CD8-positive, alpha-beta memory T cell (primary cell): Measurements from ENCODE around the gene STMN3. TPM values are rescaled to one million over a fixed set of nuclear protein-coding genes. Genes with fewer than 3 reads are reported as not detected.

Source experiments
- CTCF ChIA-PET: fragments of 350-600 bp; sonication (Branson Sonifier 250); formaldehyde crosslinking; loops from one replicate; lab custom pipeline; 2021; ENCODE audit warnings: antibody characterized with exemption; lab: Charles Lee
- POLR2A ChIA-PET: fragments of 350-600 bp; sonication (Branson Sonifier 250); formaldehyde crosslinking; loops from one replicate; lab custom pipeline; 2021; ENCODE audit warnings: antibody characterized with exemption; lab: Charles Lee
- DNase-seq, 5 donors: peaks; one replicate each; pipeline versions ENCODE4 v3.0.0 to v3.0.0-alpha.2; 2020 to 2022; ENCODE audit warnings: mixed read lengths in 1 of 5
- H3K27ac ChIP-seq: one replicate; pipeline ENCODE4 v1.7.0; 2013; ENCODE audit warnings: low read depth, mild to moderate bottlenecking, low read length, moderate library complexity
- H3K27me3 ChIP-seq: 2 replicates; pipeline ENCODE4 v1.7.0; 2013; ENCODE audit warnings: low read length, mild to moderate bottlenecking; ENCODE audit not compliant: insufficient read depth, poor library complexity, severe bottlenecking
- H3K36me3 ChIP-seq: 2 replicates; pipeline ENCODE4 v1.7.0; 2013; ENCODE audit warnings: mild to moderate bottlenecking, low read length, moderate library complexity; ENCODE audit not compliant: insufficient read depth
- H3K4me1 ChIP-seq: 2 replicates; pipeline ENCODE4 v1.7.0; 2013; ENCODE audit warnings: mild to moderate bottlenecking, low read length, moderate library complexity; ENCODE audit not compliant: insufficient read depth
- H3K4me3 ChIP-seq: 2 replicates; pipeline ENCODE4 v1.7.0; 2013; ENCODE audit warnings: mild to moderate bottlenecking, low read length
- H3K9me3 ChIP-seq: 2 replicates; pipeline ENCODE4 v1.7.0; 2013; ENCODE audit warnings: mild to moderate bottlenecking, low read length
- H3K27ac Mint-ChIP-seq, 8 donors: one replicate each; pipeline ENCODE4 v1.8.0; 2020 to 2021; ENCODE audit warnings: mixed read lengths in 8 of 8, mild to moderate bottlenecking in 6 of 8, inconsistent platforms in 3 of 8, moderate library complexity in 3 of 8
- H3K27me3 Mint-ChIP-seq, 2 donors: one replicate each; pipeline ENCODE4 v1.8.0; 2020 to 2021; ENCODE audit warnings: mixed read lengths in 2 of 2, mild to moderate bottlenecking in 1 of 2, moderate library complexity in 1 of 2
- H3K36me3 Mint-ChIP-seq, 3 donors: one replicate each; pipeline ENCODE4 v1.8.0; 2020 to 2021; ENCODE audit warnings: mixed read lengths in 3 of 3, inconsistent platforms in 1 of 3, mild to moderate bottlenecking in 1 of 3
- H3K4me1 Mint-ChIP-seq, 3 donors: one replicate each; pipeline ENCODE4 v1.8.0; 2020 to 2021; ENCODE audit warnings: mixed read lengths in 3 of 3, inconsistent platforms in 1 of 3, mild to moderate bottlenecking in 1 of 3
- H3K4me3 Mint-ChIP-seq, 7 donors: one replicate each; pipeline ENCODE4 v1.8.0; 2020 to 2021; ENCODE audit warnings: mixed read lengths in 7 of 7, mild to moderate bottlenecking in 6 of 7, moderate library complexity in 4 of 7, inconsistent platforms in 2 of 7
- H3K9me3 Mint-ChIP-seq, 5 donors: one replicate each; pipeline ENCODE4 v1.8.0; 2020 to 2022; ENCODE audit warnings: mixed read lengths in 5 of 5, mild to moderate bottlenecking in 3 of 5, moderate library complexity in 2 of 5, inconsistent platforms in 1 of 5
- polyA plus RNA-seq: library from polyadenylated mRNA; unstranded; fragments of 300-500 nt; fragmentation: Illumina TruSeq; gene quantifications from one replicate; pipeline ENCODE4 v1.2.3, GENCODE V29; 2021
- total RNA-seq, 2 experiments: library from RNA; stranded (reverse); gene quantifications; one replicate each; pipeline ENCODE4 v1.2.3, GENCODE V29; 2021

Gene STMN3
- total and polyA plus RNA-seq, 3 experiments from 2014 or later, result 21.0 to 24.7 (median 21.6) TPM

DNA sequence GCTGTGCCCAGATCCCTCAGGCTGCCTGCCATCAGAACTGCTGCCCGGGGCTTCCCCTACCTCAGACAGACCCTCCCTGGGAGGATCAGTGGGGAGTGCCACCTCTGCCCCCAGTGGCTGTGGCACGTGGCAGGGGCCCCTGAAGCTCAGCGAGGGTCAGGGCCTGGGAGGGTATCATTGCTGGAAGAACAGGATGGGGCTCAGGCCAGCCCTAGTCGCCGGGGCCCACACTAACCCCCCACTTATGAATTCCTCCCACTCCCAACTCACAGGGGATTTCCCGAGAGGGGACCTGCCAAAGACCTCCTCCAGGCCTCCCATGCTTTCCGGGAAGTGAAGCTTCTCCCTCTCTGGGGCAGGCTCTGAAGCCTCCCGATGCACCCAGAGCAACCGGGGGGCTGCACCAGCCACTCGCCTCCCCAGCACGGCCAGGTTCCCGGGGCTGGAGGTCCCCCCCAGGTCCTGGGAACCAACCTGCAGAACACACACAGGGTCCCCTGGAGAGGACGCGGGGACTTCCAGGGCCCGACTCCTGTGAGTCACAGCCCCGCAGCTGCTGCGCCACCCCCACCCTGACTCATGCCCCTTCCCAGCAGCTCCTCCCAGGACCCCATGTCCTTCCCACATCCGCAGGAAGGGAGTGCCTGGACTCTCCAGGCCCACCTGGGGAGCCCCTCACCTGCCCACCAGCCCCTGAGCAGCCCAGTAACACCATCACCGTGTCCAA, 45.7 kb upstream of the STMN3 start:
- CTCF ChIA-PET, result interaction anchor here (0.9 to 1.2 kb wide), 2 partner anchors 9 to 14 kb away, joined by 4 to 5 read pairs; partner anchors contain the start of genes ARFRP1 and ZGPAT
- H3K4me1 ChIP-seq, result peaks cover 22% of the 10 kb centered on the region
- no peak overlapping the region for H3K4me3 Mint-ChIP-seq

DNA sequence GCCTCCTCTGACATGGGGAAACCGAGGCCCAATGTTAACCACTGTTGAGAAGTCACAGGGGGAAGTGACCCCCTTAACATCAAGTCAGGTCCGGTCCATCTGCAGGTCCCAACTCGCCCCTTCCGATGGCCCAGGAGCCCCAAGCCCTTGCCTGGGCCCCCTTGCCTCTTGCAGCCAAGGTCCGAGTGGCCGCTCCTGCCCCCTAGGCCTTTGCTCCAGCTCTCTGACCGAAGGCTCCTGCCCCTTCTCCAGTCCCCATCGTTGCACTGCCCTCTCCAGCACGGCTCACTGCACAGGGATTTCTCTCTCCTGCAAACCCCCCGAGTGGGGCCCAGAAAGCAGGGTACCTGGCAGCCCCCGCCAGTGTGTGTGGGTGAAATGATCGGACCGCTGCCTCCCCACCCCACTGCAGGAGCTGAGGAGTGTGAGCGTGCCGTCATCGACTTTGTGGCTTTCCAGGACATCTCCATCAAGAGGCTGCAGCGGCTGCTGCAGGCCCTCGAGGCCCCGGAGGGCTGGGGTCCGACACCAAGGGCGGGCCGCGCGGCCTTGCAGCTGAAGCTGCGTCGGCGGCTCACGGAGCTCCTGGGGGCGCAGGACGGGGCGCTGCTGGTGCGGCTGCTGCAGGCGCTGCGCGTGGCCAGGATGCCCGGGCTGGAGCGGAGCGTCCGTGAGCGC, 44.8 kb upstream of the STMN3 start:
- POLR2A ChIA-PET, result interaction anchor here (0.6 to 1.2 kb wide), 3 partner anchors 9 to 84 kb away, joined by 3 to 6 read pairs (median 4); partner anchors contain the start of genes ARFRP1, LIME1 and ZGPAT
- peak in 1 of 5 donors; percentile 45 for DNase-seq
- Mint-ChIP-seq H3K36me3 (peaks cover 0 to 8% (median 0%) of the 10 kb centered on the region in 3 donors), H3K27ac (peak overlapping the region in 1 of 8 donors; percentile 63), H3K9me3 (peaks cover 0 to 4% (median 0%) of the 10 kb centered on the region in 5 donors), H3K4me3 (peak overlapping the region in 2 of 7 donors; percentile 15 to 72), H3K27me3 (peaks cover 0 to 2% of the 10 kb centered on the region in 2 donors), H3K4me1 (peaks cover 0 to 47% (median 7%) of the 10 kb centered on the region in 3 donors)
- CTCF ChIA-PET, result interaction anchor here (0.8 to 1.3 kb wide), 4 partner anchors 9 to 39 kb away, joined by 3 to 8 read pairs (median 4); partner anchors contain the start of genes ARFRP1, LIME1 and ZGPAT
- H3K27ac ChIP-seq, result no peak overlapping the region
- no peaks in the 10 kb centered on the region for H3K27me3 ChIP-seq
- peaks cover 22% of the 10 kb centered on the region for H3K4me1 ChIP-seq
- no peaks in the 10 kb centered on the region for H3K36me3 ChIP-seq
- no peaks in the 10 kb centered on the region for H3K9me3 ChIP-seq
- no peak overlapping the region for H3K4me3 ChIP-seq

More for the DNA sequence above, 45.7 kb upstream of the STMN3 start:
- DNase-seq, result peak in 1 of 5 donors; percentile 56
- H3K36me3 ChIP-seq, result no peaks in the 10 kb centered on the region
- H3K27ac Mint-ChIP-seq, result no peak overlapping the region
- no peak overlapping the region for H3K4me3 ChIP-seq
- POLR2A ChIA-PET, result interaction anchor here (0.5 to 1.5 kb wide), 5 partner anchors 9 to 83 kb away, joined by 3 to 6 read pairs (median 3); partner anchors contain the start of genes ARFRP1, LIME1 and ZGPAT
- H3K9me3 ChIP-seq, result no peaks in the 10 kb centered on the region
- H3K27me3 Mint-ChIP-seq, result no peaks in the 10 kb centered on the region
- no peaks in the 10 kb centered on the region for H3K27me3 ChIP-seq
- peaks cover 0 to 9% (median 0%) of the 10 kb centered on the region in 3 donors for H3K36me3 Mint-ChIP-seq
- H3K4me1 Mint-ChIP-seq, result peaks cover 0 to 44% (median 5%) of the 10 kb centered on the region in 3 donors
- H3K27ac ChIP-seq, result no peak overlapping the region
- peaks cover 0 to 2% (median 0%) of the 10 kb centered on the region in 5 donors for H3K9me3 Mint-ChIP-seq

DNA sequence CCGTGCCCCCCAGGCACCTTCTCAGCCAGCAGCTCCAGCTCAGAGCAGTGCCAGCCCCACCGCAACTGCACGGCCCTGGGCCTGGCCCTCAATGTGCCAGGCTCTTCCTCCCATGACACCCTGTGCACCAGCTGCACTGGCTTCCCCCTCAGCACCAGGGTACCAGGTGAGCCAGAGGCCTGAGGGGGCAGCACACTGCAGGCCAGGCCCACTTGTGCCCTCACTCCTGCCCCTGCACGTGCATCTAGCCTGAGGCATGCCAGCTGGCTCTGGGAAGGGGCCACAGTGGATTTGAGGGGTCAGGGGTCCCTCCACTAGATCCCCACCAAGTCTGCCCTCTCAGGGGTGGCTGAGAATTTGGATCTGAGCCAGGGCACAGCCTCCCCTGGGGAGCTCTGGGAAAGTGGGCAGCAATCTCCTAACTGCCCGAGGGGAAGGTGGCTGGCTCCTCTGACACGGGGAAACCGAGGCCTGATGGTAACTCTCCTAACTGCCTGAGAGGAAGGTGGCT, 44.2 kb upstream of the STMN3 start:
- H3K4me3 ChIP-seq, result no peak overlapping the region
- no peaks in the 10 kb centered on the region for H3K27me3 ChIP-seq
- peak overlapping the region in 3 of 7 donors; percentile 37 to 69 (median 37) for H3K4me3 Mint-ChIP-seq
- ChIA-PET POLR2A (interaction anchor here (0.6 kb wide), 1 partner anchor 28 kb away, joined by 3 read pairs; no protein-coding TSS in a partner anchor), CTCF (interaction anchor here (0.8 to 1.3 kb wide), 2 partner anchors 10 to 39 kb away, joined by 3 to 8 read pairs; partner anchors contain the start of genes ARFRP1, LIME1 and ZGPAT)
- peak overlapping the region in 1 of 8 donors; percentile 17 for H3K27ac Mint-ChIP-seq
- no peaks in the 10 kb centered on the region for H3K36me3 ChIP-seq
- H3K27ac ChIP-seq, result no peak overlapping the region
- H3K9me3 ChIP-seq, result no peaks in the 10 kb centered on the region
- peaks cover 0 to 4% of the 10 kb centered on the region in 2 donors for H3K27me3 Mint-ChIP-seq
- H3K4me1 Mint-ChIP-seq, result peaks cover 0 to 47% (median 7%) of the 10 kb centered on the region in 3 donors
- H3K9me3 Mint-ChIP-seq, result peaks cover 0 to 5% (median 0%) of the 10 kb centered on the region in 5 donors
- peaks cover 22% of the 10 kb centered on the region for H3K4me1 ChIP-seq
- H3K36me3 Mint-ChIP-seq, result peaks cover 0 to 8% (median 0%) of the 10 kb centered on the region in 3 donors
- peak in 1 of 5 donors; percentile 45 for DNase-seq

DNA sequence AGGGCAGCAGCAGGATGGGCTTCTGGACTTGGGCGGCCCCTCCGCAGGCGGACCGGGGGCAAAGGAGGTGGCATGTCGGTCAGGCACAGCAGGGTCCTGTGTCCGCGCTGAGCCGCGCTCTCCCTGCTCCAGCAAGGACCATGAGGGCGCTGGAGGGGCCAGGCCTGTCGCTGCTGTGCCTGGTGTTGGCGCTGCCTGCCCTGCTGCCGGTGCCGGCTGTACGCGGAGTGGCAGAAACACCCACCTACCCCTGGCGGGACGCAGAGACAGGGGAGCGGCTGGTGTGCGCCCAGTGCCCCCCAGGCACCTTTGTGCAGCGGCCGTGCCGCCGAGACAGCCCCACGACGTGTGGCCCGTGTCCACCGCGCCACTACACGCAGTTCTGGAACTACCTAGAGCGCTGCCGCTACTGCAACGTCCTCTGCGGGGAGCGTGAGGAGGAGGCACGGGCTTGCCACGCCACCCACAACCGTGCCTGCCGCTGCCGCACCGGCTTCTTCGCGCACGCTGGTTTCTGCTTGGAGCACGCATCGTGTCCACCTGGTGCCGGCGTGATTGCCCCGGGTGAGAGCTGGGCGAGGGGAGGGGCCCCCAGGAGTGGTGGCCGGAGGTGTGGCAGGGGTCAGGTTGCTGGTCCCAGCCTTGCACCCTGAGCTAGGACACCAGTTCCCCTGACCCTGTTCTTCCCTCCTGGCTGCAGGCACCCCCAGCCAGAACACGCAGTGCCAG, 43.6 kb upstream of the STMN3 start, which contains the start of gene TNFRSF6B:
TNFRSF6B (plus strand) TSS at position 25 of the 729 bp plus-strand sequence; CDS start at position 141, 116 bp downstream.
- H3K27me3 ChIP-seq, result no peaks in the 10 kb centered on the region
- CTCF ChIA-PET, result interaction anchor here (1.1 to 1.3 kb wide), 2 partner anchors 10 to 89 kb away, joined by 3 to 8 read pairs; partner anchors contain the start of genes ARFRP1 and ZGPAT
- POLR2A ChIA-PET, result interaction anchor here (0.6 kb wide), 1 partner anchor 29 kb away, joined by 3 read pairs; no protein-coding TSS in a partner anchor
- Mint-ChIP-seq H3K36me3 (peaks cover 0 to 4% (median 0%) of the 10 kb centered on the region in 3 donors), H3K4me3 (peak within 1 kb of the TSS in 6 of 7 donors; percentile 24 to 69 (median 37)), H3K9me3 (peaks cover 0 to 5% (median 0%) of the 10 kb centered on the region in 5 donors), H3K27ac (peak within 1 kb of the TSS in 3 of 8 donors; percentile 17 to 56 (median 39)), H3K4me1 (peaks cover 0 to 42% (median 6%) of the 10 kb centered on the region in 3 donors), H3K27me3 (peaks cover 0 to 5% of the 10 kb centered on the region in 2 donors)
- H3K4me3 ChIP-seq, result no peak within 1 kb of the TSS
- H3K27ac ChIP-seq, result no peak within 1 kb of the TSS
- DNase-seq, result peak in 2 of 5 donors; percentile 37 to 47
- H3K4me1 ChIP-seq, result peaks cover 22% of the 10 kb centered on the region
- no peaks in the 10 kb centered on the region for H3K36me3 ChIP-seq
- no peaks in the 10 kb centered on the region for H3K9me3 ChIP-seq

DNA sequence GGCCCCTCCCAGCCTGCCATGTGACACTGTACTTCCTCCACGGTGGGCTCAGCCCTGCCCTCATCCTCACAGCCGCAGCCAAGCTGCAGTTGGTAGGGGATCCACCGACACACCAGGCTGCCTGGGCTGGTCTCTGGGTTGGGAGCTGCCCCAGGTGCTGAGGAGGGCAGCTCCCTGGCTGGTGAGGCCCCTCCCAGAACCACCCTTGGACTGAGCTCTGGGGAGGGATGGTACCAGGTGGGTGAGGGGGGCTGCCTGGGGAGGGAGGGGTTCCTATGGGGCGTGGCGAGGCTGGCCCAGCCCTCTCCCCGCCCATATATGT, 43.0 kb upstream of the STMN3 start:
- H3K27me3 ChIP-seq, result no peaks in the 10 kb centered on the region
- Mint-ChIP-seq H3K27me3 (peaks cover 0 to 7% of the 10 kb centered on the region in 2 donors), H3K36me3 (peaks cover 0 to 4% (median 0%) of the 10 kb centered on the region in 3 donors), H3K4me1 (peaks cover 0 to 45% (median 6%) of the 10 kb centered on the region in 3 donors), H3K9me3 (peaks cover 0 to 5% (median 0%) of the 10 kb centered on the region in 5 donors), H3K27ac (peak overlapping the region in 2 of 8 donors; percentile 39 to 56), H3K4me3 (peak overlapping the region in 6 of 7 donors; percentile 13 to 45 (median 32))
- CTCF ChIA-PET, result interaction anchor here (1.1 kb wide), 1 partner anchor 89 kb away, joined by 3 read pairs; no protein-coding TSS in a partner anchor
- POLR2A ChIA-PET, result interaction anchor here (1.1 kb wide), 1 partner anchor 12 kb away, joined by 3 read pairs; the partner anchor contains the start of genes ARFRP1 and ZGPAT
- peaks cover 17% of the 10 kb centered on the region for H3K4me1 ChIP-seq
- no peaks in the 10 kb centered on the region for H3K9me3 ChIP-seq
- H3K36me3 ChIP-seq, result no peaks in the 10 kb centered on the region
- H3K4me3 ChIP-seq, result no peak overlapping the region
- no peak overlapping the region for H3K27ac ChIP-seq
- DNase-seq, result peak in 3 of 5 donors; percentile 21 to 67 (median 63)

DNA sequence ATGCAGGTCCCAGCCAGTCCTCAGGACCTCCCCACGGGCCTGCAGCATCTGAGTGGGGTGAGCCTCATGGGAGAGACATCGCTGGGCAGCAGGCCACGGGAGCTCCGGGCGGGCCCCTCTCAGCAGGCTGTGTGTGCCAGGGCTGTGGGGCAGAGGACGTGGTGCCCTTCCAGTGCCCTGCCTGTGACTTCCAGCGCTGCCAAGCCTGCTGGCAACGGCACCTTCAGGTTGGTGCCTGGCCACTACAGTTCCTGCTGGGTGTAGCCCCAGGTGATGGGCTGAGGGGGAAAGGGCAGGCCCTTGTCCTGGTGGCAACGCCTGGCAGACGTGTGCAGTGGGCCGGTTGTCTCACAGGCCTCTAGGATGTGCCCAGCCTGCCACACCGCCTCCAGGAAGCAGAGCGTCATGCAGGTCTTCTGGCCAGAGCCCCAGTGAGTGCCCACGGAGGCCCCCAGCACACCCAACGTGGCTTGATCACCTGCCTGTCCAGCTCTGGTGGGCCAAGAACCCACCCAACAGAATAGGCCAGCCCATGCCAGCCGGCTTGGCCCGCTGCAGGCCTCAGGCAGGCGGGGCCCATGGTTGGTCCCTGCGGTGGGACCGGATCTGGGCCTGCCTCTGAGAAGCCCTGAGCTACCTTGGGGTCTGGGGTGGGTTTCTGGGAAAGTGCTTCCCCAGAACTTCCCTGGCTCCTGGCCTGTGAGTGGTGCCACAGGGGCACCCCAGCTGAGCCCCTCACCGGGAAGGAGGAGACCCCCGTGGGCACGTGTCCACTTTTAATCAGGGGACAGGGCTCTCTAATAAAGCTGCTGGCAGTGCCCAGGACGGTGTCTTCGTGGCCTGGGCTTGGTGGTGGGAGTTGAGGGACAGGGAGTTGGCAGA, 42.4 kb upstream of the STMN3 start:
- Mint-ChIP-seq H3K27me3 (peaks cover 0 to 7% of the 10 kb centered on the region in 2 donors), H3K4me3 (peak overlapping the region in 5 of 7 donors; percentile 13 to 45 (median 24))
- CTCF ChIA-PET, result interaction anchor here (1.1 kb wide), 1 partner anchor 90 kb away, joined by 3 read pairs; no protein-coding TSS in a partner anchor

More for the DNA sequence above, 42.4 kb upstream of the STMN3 start:
- Mint-ChIP-seq H3K27ac (peak overlapping the region in 2 of 8 donors; percentile 39 to 56), H3K36me3 (peaks cover 0 to 4% (median 0%) of the 10 kb centered on the region in 3 donors), H3K4me1 (peaks cover 0 to 41% (median 6%) of the 10 kb centered on the region in 3 donors), H3K9me3 (peaks cover 0 to 5% (median 0%) of the 10 kb centered on the region in 5 donors)
- H3K9me3 ChIP-seq, result no peaks in the 10 kb centered on the region
- H3K27ac ChIP-seq, result no peak overlapping the region
- no peak for DNase-seq
- H3K4me3 ChIP-seq, result no peak overlapping the region
- H3K4me1 ChIP-seq, result peaks cover 16% of the 10 kb centered on the region
- no peaks in the 10 kb centered on the region for H3K36me3 ChIP-seq
- no peaks in the 10 kb centered on the region for H3K27me3 ChIP-seq
- POLR2A ChIA-PET, result interaction anchor here (1.1 kb wide), 1 partner anchor 12 kb away, joined by 3 read pairs; the partner anchor contains the start of genes ARFRP1 and ZGPAT
